HFFc6 (cell line): ENCODE data around the gene HIVEP1. TPM values are rescaled to one million over a fixed set of nuclear protein-coding genes. Genes with fewer than 3 reads are reported as not detected.
A peak's percentile ranks its signal among the peaks of the same experiment; 100 is the strongest.

Experiments
- DNase-seq: peaks from one replicate; pipeline ENCODE4 v3.0.0-alpha.2; 2018
- H3K27ac Mint-ChIP-seq: 2 replicates; pipeline ENCODE4 v1.8.0; 2020; ENCODE audit warnings: mild to moderate bottlenecking, mixed read lengths
- H3K27me3 Mint-ChIP-seq: 2 replicates; pipeline ENCODE4 v1.8.0; 2021; ENCODE audit warnings: mild to moderate bottlenecking, moderate library complexity, mixed read lengths; ENCODE audit not compliant: insufficient read depth
- H3K36me3 Mint-ChIP-seq: 2 replicates; pipeline ENCODE4 v1.8.0; 2021; ENCODE audit warnings: low read depth, mixed read lengths
- H3K4me1 Mint-ChIP-seq: 2 replicates; pipeline ENCODE4 v1.8.0; 2020; ENCODE audit warnings: low read depth, mixed read lengths
- H3K4me3 Mint-ChIP-seq: 2 replicates; pipeline ENCODE4 v1.8.0; 2020; ENCODE audit warnings: mild to moderate bottlenecking, moderate library complexity, mixed read lengths
- H3K9me3 Mint-ChIP-seq: 2 replicates; pipeline ENCODE4 v1.8.0; 2020; ENCODE audit warnings: mild to moderate bottlenecking, mixed read lengths
- CTCF ChIP-seq: fragments of 200-600 bp; sonication (generic); IDR thresholded peaks from 2 replicates; pipeline ENCODE4 v1.5.0; 2021; ENCODE audit warnings: antibody characterized with exemption, mild to moderate bottlenecking
- total RNA-seq, 6 experiments: library from RNA; stranded (reverse); fragmentation: NEBNext Ultra II Directional; extraction: Animal tissue kit (Norgen Biotek cat#: 25700); gene quantifications; 2 replicates in 1 of 6; 3 replicates in 5 of 6; pipeline ENCODE4 v1.2.3, GENCODE V29; 2021

HIVEP1 gene
- total RNA-seq, 6 experiments from 2014 or later = 10.3 to 19.9 (median 11.8) TPM

GRCh38 chr6:12136905-12137304 is 124.8 kb downstream of the HIVEP1 start:
- peaks cover 34% of the 10 kb centered on the region for H3K36me3 Mint-ChIP-seq
- H3K27ac Mint-ChIP-seq = peak overlapping the region; percentile 69
- H3K4me3 Mint-ChIP-seq = peak overlapping the region; percentile 62
- H3K9me3 Mint-ChIP-seq = no peaks in the 10 kb centered on the region
- H3K4me1 Mint-ChIP-seq = peaks cover 47% of the 10 kb centered on the region
- DNase-seq = peak; percentile 50
- no peaks in the 10 kb centered on the region; the same call in 1 of the 2 replicates for H3K27me3 Mint-ChIP-seq
- TF ChIP-seq CTCF = no peak

GRCh38 chr6:12137480-12137879 is 125.4 kb downstream of the HIVEP1 start:
- peak overlapping the region; percentile 62 for H3K4me3 Mint-ChIP-seq
- no peak for TF ChIP-seq CTCF
- peaks cover 40% of the 10 kb centered on the region for H3K36me3 Mint-ChIP-seq
- no peaks in the 10 kb centered on the region for H3K9me3 Mint-ChIP-seq
- H3K27me3 Mint-ChIP-seq = no peaks in the 10 kb centered on the region; the same call in 1 of the 2 replicates
- peak; percentile 70 for DNase-seq
- peaks cover 42% of the 10 kb centered on the region for H3K4me1 Mint-ChIP-seq
- H3K27ac Mint-ChIP-seq = peak overlapping the region; percentile 69

- no peaks in the 10 kb centered on the region; the same call in 1 of the 2 replicates for H3K9me3 Mint-ChIP-seq
- no peak for TF ChIP-seq CTCF
- no peaks in the 10 kb centered on the region; the same call in 1 of the 2 replicates for H3K27me3 Mint-ChIP-seq
- no peak for DNase-seq
- peaks cover 43% of the 10 kb centered on the region for H3K36me3 Mint-ChIP-seq
- H3K4me1 Mint-ChIP-seq = peaks cover 36% of the 10 kb centered on the region
- no peak overlapping the region for H3K4me3 Mint-ChIP-seq
- H3K27ac Mint-ChIP-seq = peak overlapping the region; percentile 50; the same call in 1 of the 2 replicates
Measured at GRCh38 chr6:12138381-12138780, 126.3 kb downstream of the HIVEP1 start.

GRCh38 chr6:12138936-12139335 is 126.8 kb downstream of the HIVEP1 start:
- H3K4me1 Mint-ChIP-seq = peaks cover 36% of the 10 kb centered on the region
- 0 out of 2 replicates have a peak overlapping the region, but pooled peaks have one; percentile 4 for H3K4me3 Mint-ChIP-seq
- TF ChIP-seq CTCF = no peak
- H3K36me3 Mint-ChIP-seq = peaks cover 48% of the 10 kb centered on the region
- no peak for DNase-seq
- H3K27me3 Mint-ChIP-seq = no peaks in the 10 kb centered on the region; the same call in 1 of the 2 replicates
- peak overlapping the region; percentile 50 for H3K27ac Mint-ChIP-seq
- H3K9me3 Mint-ChIP-seq = no peaks in the 10 kb centered on the region; the same call in 1 of the 2 replicates

- Mint-ChIP-seq H3K36me3 (peaks cover 17% of the 10 kb centered on the region), H3K4me3 (peak overlapping the region; percentile 62), H3K27me3 (no peaks in the 10 kb centered on the region), H3K27ac (peak overlapping the region; percentile 89), H3K9me3 (no peaks in the 10 kb centered on the region; the same call in 1 of the 2 replicates), H3K4me1 (peaks cover 36% of the 10 kb centered on the region)
- peak; percentile 66 for TF ChIP-seq CTCF
- DNase-seq = no peak
Measured at GRCh38 chr6:12147557-12148316, 135.6 kb downstream of the HIVEP1 start.
